ENCODE results near the gene HNF1A. TPM values are rescaled to one million over a fixed set of nuclear protein-coding genes. Genes with fewer than 3 reads are reported as not detected.

HNF1A gene
- total and polyA plus RNA-seq, 10 of the 15 experiments (the other 5 are each of a cell fraction or from before 2014, with no cell fraction given), result 0.10 TPM; not detected in 9

DNA sequence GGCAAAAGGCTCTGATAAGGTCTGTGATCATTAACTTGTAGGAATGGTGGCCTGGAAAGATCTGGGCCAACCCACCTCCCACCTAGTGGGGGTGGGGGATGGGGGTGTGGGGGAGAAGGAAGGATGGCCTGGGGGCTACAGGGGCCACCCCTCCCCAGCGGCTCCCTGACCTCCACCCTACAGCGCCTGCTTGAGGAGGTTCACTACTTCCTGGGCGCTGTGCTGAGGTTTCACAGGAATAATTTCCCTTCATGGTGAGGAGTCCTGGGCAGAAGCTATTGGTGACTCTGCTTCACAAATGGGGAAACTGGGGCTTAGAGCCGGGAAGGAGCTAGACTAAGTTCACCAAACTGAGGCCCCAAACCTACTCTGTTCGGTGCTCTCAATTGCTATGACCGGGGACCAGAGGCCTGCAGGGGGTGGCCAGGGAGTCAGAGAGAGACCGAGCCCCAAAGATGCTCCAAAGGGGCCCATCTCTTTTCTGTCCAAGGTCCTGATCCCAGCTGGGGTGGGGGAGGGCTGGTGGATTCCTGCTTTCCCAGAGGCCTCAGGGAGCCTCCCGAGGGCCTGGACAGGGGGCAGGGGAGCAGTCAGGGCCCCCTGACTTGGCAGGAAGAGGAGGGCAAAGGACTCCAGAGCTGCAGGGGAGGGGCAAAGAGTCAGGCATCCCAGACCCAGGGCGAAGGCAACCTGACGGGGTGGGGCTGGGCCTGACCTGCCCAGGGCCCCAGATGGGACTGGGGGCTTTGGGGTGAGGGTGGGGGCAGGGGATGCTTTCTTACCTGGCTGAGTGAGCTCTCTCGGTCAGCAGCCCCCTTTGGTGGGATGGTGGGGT lies 1.7 kb downstream of the HNF1A start:
- H2AFZ ChIP-seq (ENCODE audit: control insufficient read depth, low read depth, low read length), result no peak overlapping the region
- SMC1A ChIA-PET (ENCODE audit: uncharacterized antibody, unreplicated experiment), result interaction anchor here (1.4 kb wide), 1 partner anchor 8 kb away, joined by 4 read pairs; no protein-coding TSS in a partner anchor
- DNase-seq (ENCODE audit: low read depth, low spot score) (no peak), ATAC-seq (no peak), FAIRE-seq (no peak)
- no peak overlapping the region for H3K27ac ChIP-seq (ENCODE audit: control insufficient read depth, insufficient read depth)
- intact Hi-C loops (cut with micrococcal nuclease; ENCODE audit: unreplicated experiment), result no loop called here
- no peaks in the 10 kb centered on the region for H3K27me3 ChIP-seq (replicated peaks in 1 of 2; ENCODE audit: control insufficient read depth in 2 of 2, insufficient read depth in 2 of 2, low read length in 1 of 2)
- WGBS (ENCODE audit: insufficient coverage, insufficient replicate concordance, low lambda C conversion rate, missing lambda C conversion rate), result 51% methylated on average over 9 of the region's 11 CpGs
- no peaks in the 10 kb centered on the region for H4K20me1 ChIP-seq (ENCODE audit: control insufficient read depth, insufficient read depth)
- no peaks in the 10 kb centered on the region for H3K4me1 ChIP-seq (ENCODE audit: control insufficient read depth, insufficient read depth, low read length)
- no peaks in the 10 kb centered on the region for H3K36me3 ChIP-seq (ENCODE audit: control insufficient read depth in 2 of 2, insufficient read depth in 2 of 2, low read length in 1 of 2)
- no TSS peak for BruUV-seq (replicated peaks)
- H3K9ac ChIP-seq (ENCODE audit: control insufficient read depth, insufficient read depth, low read length), result no peak overlapping the region
- CTCF ChIA-PET, result interaction anchor here (0.8 to 2.2 kb wide), 2 partner anchors 8 to 39 kb away, joined by 3 to 10 read pairs; no protein-coding TSS in a partner anchor
- POLR2A ChIA-PET, result no interaction called here
- TF ChIP-seq NFYA (IDR thresholded peaks at IDR 0.05; ENCODE audit: borderline replicate concordance, low read depth, low read length), result no peak
- TF ChIP-seq, protein P1, sequence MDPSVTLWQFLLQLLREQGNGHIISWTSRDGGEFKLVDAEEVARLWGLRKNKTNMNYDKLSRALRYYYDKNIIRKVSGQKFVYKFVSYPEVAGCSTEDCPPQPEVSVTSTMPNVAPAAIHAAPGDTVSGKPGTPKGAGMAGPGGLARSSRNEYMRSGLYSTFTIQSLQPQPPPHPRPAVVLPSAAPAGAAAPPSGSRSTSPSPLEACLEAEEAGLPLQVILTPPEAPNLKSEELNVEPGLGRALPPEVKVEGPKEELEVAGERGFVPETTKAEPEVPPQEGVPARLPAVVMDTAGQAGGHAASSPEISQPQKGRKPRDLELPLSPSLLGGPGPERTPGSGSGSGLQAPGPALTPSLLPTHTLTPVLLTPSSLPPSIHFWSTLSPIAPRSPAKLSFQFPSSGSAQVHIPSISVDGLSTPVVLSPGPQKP (IDR thresholded peaks at IDR 0.05; ENCODE audit: low read depth, low read length), result no peak
- TF ChIP-seq, protein P2, sequence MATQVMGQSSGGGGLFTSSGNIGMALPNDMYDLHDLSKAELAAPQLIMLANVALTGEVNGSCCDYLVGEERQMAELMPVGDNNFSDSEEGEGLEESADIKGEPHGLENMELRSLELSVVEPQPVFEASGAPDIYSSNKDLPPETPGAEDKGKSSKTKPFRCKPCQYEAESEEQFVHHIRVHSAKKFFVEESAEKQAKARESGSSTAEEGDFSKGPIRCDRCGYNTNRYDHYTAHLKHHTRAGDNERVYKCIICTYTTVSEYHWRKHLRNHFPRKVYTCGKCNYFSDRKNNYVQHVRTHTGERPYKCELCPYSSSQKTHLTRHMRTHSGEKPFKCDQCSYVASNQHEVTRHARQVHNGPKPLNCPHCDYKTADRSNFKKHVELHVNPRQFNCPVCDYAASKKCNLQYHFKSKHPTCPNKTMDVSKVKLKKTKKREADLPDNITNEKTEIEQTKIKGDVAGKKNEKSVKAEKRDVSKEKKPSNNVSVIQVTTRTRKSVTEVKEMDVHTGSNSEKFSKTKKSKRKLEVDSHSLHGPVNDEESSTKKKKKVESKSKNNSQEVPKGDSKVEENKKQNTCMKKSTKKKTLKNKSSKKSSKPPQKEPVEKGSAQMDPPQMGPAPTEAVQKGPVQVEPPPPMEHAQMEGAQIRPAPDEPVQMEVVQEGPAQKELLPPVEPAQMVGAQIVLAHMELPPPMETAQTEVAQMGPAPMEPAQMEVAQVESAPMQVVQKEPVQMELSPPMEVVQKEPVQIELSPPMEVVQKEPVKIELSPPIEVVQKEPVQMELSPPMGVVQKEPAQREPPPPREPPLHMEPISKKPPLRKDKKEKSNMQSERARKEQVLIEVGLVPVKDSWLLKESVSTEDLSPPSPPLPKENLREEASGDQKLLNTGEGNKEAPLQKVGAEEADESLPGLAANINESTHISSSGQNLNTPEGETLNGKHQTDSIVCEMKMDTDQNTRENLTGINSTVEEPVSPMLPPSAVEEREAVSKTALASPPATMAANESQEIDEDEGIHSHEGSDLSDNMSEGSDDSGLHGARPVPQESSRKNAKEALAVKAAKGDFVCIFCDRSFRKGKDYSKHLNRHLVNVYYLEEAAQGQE (IDR thresholded peaks at IDR 0.05; ENCODE audit: low read depth, low read length), result peak; percentile 47; the same call in 1 of the 2 replicates
- in situ Hi-C loops (cut with MboI), result no loop called here
- no peaks in the 10 kb centered on the region for H3K79me2 ChIP-seq (ENCODE audit: control insufficient read depth, insufficient read depth, low read length)
- H3K4me2 ChIP-seq (ENCODE audit: control insufficient read depth, insufficient read depth), result no peak overlapping the region
- H3K9me3 ChIP-seq (replicated peaks; ENCODE audit: control insufficient read depth, insufficient read depth, low read length), result no peaks in the 10 kb centered on the region
- no peak overlapping the region for H3K4me3 ChIP-seq
- RAD21 ChIA-PET (ENCODE audit: unreplicated experiment), result interaction anchor here (2.6 kb wide), 1 partner anchor 8 kb away, joined by 7 read pairs; no protein-coding TSS in a partner anchor

Data from GM12878 (cell line).